Breast epithelium (tissue), 3 donors: ENCODE results near the gene ATP6AP1.

Experiments
- CTCF ChIP-seq, 3 donors: fragments of 450-650 bp; IDR thresholded peaks; one replicate each; pipeline ENCODE4 v1.5.1; 2016 to 2017; ENCODE audit warnings: antibody characterized with exemption in 3 of 3, mild to moderate bottlenecking in 3 of 3, moderate library complexity in 3 of 3
- POLR2A ChIP-seq: fragments of 450-650 bp; IDR thresholded peaks from one replicate; pipeline ENCODE4 v1.6.1; 2016; ENCODE audit warnings: antibody characterized with exemption, mild to moderate bottlenecking, moderate library complexity
- POLR2AphosphoS5 ChIP-seq, 3 donors: sonication (generic); formaldehyde crosslinking; IDR thresholded peaks; one replicate each; pipeline ENCODE4 v1.6.1; 2017; ENCODE audit warnings: antibody characterized with exemption in 3 of 3

- TF ChIP-seq CTCF (IDR thresholded peaks at IDR 0.05): no peak
- TF ChIP-seq POLR2AphosphoS5 (IDR thresholded peaks at IDR 0.05): no peak
- no peak for TF ChIP-seq POLR2A
Observed at GRCh38 chrX:154380153-154380552, 48.3 kb upstream of the ATP6AP1 start.
